ENCODE data around the gene COL4A2.

Gene COL4A2

GRCh38 chr13:110432522-110432921, 125.4 kb downstream of the COL4A2 start:
- ChIA-PET CTCF (no interaction called here), POLR2A (ENCODE audit: low non-redundant PET) (no interaction called here)
- no peak for DNase-seq (ENCODE audit: low spot score)
- TF ChIP-seq, protein P1, sequence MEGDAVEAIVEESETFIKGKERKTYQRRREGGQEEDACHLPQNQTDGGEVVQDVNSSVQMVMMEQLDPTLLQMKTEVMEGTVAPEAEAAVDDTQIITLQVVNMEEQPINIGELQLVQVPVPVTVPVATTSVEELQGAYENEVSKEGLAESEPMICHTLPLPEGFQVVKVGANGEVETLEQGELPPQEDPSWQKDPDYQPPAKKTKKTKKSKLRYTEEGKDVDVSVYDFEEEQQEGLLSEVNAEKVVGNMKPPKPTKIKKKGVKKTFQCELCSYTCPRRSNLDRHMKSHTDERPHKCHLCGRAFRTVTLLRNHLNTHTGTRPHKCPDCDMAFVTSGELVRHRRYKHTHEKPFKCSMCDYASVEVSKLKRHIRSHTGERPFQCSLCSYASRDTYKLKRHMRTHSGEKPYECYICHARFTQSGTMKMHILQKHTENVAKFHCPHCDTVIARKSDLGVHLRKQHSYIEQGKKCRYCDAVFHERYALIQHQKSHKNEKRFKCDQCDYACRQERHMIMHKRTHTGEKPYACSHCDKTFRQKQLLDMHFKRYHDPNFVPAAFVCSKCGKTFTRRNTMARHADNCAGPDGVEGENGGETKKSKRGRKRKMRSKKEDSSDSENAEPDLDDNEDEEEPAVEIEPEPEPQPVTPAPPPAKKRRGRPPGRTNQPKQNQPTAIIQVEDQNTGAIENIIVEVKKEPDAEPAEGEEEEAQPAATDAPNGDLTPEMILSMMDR (conservative IDR thresholded peaks at IDR 0.05; ENCODE audit: low read depth): no peak
- no peak overlapping the region for H3K27ac ChIP-seq

- H3K27ac ChIP-seq: no peak overlapping the region
- DNase-seq (ENCODE audit: low spot score): no peak
- ChIA-PET CTCF (interaction anchor here (0.9 kb wide), 1 partner anchor 211 kb away, joined by 3 read pairs; no protein-coding TSS in a partner anchor), POLR2A (ENCODE audit: low non-redundant PET) (no interaction called here)
- TF ChIP-seq, protein P1 (conservative IDR thresholded peaks at IDR 0.05; ENCODE audit: low read depth): no peak
Measured at GRCh38 chr13:110433014-110433413, 125.9 kb downstream of the COL4A2 start.

- POLR2A ChIA-PET (ENCODE audit: low non-redundant PET): no interaction called here
- TF ChIP-seq, protein P1 (conservative IDR thresholded peaks at IDR 0.05; ENCODE audit: low read depth): no peak
- CTCF ChIA-PET: no interaction called here
- DNase-seq (ENCODE audit: low spot score): no peak
- H3K27ac ChIP-seq: no peak overlapping the region
Measured at GRCh38 chr13:110434629-110435028, 127.5 kb downstream of the COL4A2 start.

DNA sequence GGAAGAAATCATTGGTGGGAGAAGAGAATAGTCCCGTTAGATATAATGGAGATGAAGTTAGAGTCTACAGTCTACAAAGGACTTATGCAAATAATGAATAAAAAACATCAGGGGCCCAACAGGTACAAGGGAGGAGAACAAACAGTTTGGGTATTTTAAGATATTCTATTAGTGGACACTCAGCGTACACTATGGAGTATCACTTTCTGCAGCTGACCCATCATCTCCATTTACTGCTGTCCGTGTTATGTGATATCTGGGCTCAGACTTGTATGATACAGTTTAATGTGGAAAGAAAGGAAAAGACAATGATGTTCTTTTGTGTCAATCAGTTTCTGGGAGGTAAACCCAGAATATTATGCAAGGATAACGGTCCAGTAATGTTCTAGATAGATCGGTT, 128.2 kb downstream of the COL4A2 start:
- CTCF ChIA-PET: no interaction called here
- H3K27ac ChIP-seq: no peak overlapping the region
- no peak for DNase-seq (ENCODE audit: low spot score)
- POLR2A ChIA-PET (ENCODE audit: low non-redundant PET): no interaction called here
- TF ChIP-seq, protein P1 (conservative IDR thresholded peaks at IDR 0.05; ENCODE audit: low read depth): no peak

- TF ChIP-seq, protein P1 (conservative IDR thresholded peaks at IDR 0.05; ENCODE audit: low read depth): no peak
- ChIA-PET CTCF (no interaction called here), POLR2A (ENCODE audit: low non-redundant PET) (no interaction called here)
- no peak for DNase-seq (ENCODE audit: low spot score)
- H3K27ac ChIP-seq: no peak overlapping the region
Measured at GRCh38 chr13:110436276-110436675, 129.2 kb downstream of the COL4A2 start.

DNA sequence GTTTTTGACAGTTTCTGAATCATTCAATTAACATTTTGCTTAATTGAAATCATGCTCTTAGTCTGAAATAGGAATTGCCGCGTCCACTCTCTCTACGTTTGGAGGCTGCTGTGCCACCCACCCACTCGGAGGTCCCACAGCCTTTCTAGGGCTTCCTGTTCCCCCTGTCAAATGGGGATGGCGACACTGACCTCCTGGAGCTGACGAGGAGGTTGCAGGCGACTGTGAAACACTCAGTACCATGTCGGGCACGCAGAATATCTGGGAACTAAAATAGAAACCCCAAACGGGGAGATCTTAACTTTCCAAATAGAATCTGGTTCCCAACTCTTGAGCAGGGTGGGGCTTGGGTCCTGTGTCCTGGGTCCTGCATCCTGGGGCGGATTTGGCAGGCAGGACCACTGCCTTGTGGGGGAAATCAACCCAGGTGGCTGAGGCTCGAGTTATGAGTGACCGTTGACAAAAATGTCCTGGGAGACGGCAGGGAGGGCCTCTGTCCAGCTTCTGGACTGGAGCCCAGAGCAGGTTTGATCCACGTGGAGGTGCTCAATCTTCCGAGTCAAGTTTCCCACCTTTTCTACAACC, 129.8 kb downstream of the COL4A2 start:
- no peak for DNase-seq (ENCODE audit: low spot score)
- CTCF ChIA-PET: no interaction called here
- H3K27ac ChIP-seq: no peak overlapping the region
- TF ChIP-seq, protein P1 (conservative IDR thresholded peaks at IDR 0.05; ENCODE audit: low read depth): no peak
- POLR2A ChIA-PET (ENCODE audit: low non-redundant PET): no interaction called here

Measured in RWPE1 (cell line).